HepG2 (cell line): ENCODE measurements around the gene TBKBP1. TPM values are rescaled to one million over a fixed set of nuclear protein-coding genes. Genes with fewer than 3 reads are reported as not detected.

Experiments used
- ATF7 ChIP-seq, 2 experiments: fragments of 450-650 bp in 1 of 2; sonication (generic) in 1 of 2; formaldehyde crosslinking in 1 of 2; IDR thresholded peaks; 2 replicates each; pipeline versions ENCODE4 v1.4.0 to v1.6.1; 2016 to 2020; ENCODE audit warnings: antibody characterized with exemption in 1 of 2, mild to moderate bottlenecking in 1 of 2, missing genetic modification reagents in 1 of 2
- BCL6 ChIP-seq: IDR thresholded peaks from 2 replicates; pipeline ENCODE4 v1.6.1; 2016; ENCODE audit warnings: missing genetic modification reagents, missing compliant biosample characterization
- CEBPB ChIP-seq: IDR thresholded peaks from 2 replicates; pipeline ENCODE4 v1.6.1; 2011; ENCODE audit warnings: low read depth, low read length, improper control_type of control experiment, borderline replicate concordance
- GATAD2A ChIP-seq: IDR thresholded peaks from 2 replicates; pipeline ENCODE4 v1.6.1; 2016
- RBM22 ChIP-seq: fragments of 200-400 bp; formaldehyde crosslinking; optimal IDR thresholded peaks from 2 replicates; pipeline ENCODE3; 2017; ENCODE audit warnings: mild to moderate bottlenecking, low read length, moderate library complexity
- TCF7 ChIP-seq: sonication (generic); IDR thresholded peaks from 2 replicates; pipeline ENCODE4 v1.6.1; 2016; ENCODE audit warnings: antibody characterized with exemption, low read depth
- TEAD3 ChIP-seq: optimal IDR thresholded peaks from 2 replicates; pipeline ENCODE3; 2016; ENCODE audit warnings: borderline replicate concordance
- THAP11 ChIP-seq: IDR thresholded peaks from 2 replicates; pipeline ENCODE4 v1.6.1; 2016; ENCODE audit warnings: missing biosample characterization, missing genetic modification reagents
- ZMYM2 ChIP-seq: sonication (generic); formaldehyde crosslinking; IDR thresholded peaks from 2 replicates; pipeline ENCODE4 v1.8.0; 2022; ENCODE audit warnings: mild to moderate bottlenecking, missing genetic modification reagents
- polyA plus RNA-seq, 8 experiments: library from polyadenylated mRNA; depleted of rRNA in 3 of 8; stranded (reverse) in 7 of 8; unstranded in 1 of 8; fragments of >200 nt; fragmentation: Illumina TruSeq in 4 of 8; extraction: Trizol in 4 of 8; gene quantifications; 2 replicates each; pipeline versions ENCODE4 v1.2.1 to v1.2.3, GENCODE V29; 2011 to 2016; ENCODE audit warnings: low read depth in 4 of 8, missing spikeins in 1 of 8, mixed read lengths in 1 of 8; ENCODE audit not compliant: insufficient read depth in 1 of 8
- total RNA-seq, 5 experiments: library from RNA; depleted of rRNA; stranded (reverse); fragments of >200 nt; fragmentation: Illumina TruSeq; extraction: Trizol; gene quantifications; 2 replicates each; pipeline ENCODE4 v1.2.3, GENCODE V29; 2016; ENCODE audit warnings: low read depth in 1 of 5
- TF ChIP-seq, protein P1 (sequence below): sonication (generic); formaldehyde crosslinking; IDR thresholded peaks from 2 replicates; pipeline ENCODE4 v1.4.0; 2020; ENCODE audit warnings: missing genetic modification reagents
- TF ChIP-seq, protein P2 (sequence below): sonication (generic); formaldehyde crosslinking; IDR thresholded peaks from 2 replicates; pipeline ENCODE4 v1.5.1; 2020; ENCODE audit warnings: missing genetic modification reagents, mild to moderate bottlenecking, borderline replicate concordance
- TF ChIP-seq, protein P3 (sequence below): sonication (generic); formaldehyde crosslinking; IDR thresholded peaks from 2 replicates; pipeline ENCODE4 v1.4.0; 2020; ENCODE audit warnings: missing genetic modification reagents
- TF ChIP-seq, protein P4 (sequence below): sonication (generic); formaldehyde crosslinking; IDR thresholded peaks from 2 replicates; pipeline ENCODE4 v1.5.0; 2020; ENCODE audit warnings: mild to moderate bottlenecking, missing genetic modification reagents, borderline replicate concordance
- TF ChIP-seq, protein P5 (sequence below): sonication (generic); formaldehyde crosslinking; IDR thresholded peaks from 2 replicates; pipeline ENCODE4 v1.4.0; 2020; ENCODE audit warnings: mild to moderate bottlenecking, missing genetic modification reagents
- TF ChIP-seq, protein P6 (sequence below): sonication (generic); formaldehyde crosslinking; IDR thresholded peaks from 2 replicates; pipeline ENCODE4 v1.5.1; 2020; ENCODE audit warnings: mild to moderate bottlenecking, missing genetic modification reagents, moderate library complexity
- TF ChIP-seq, protein P7 (sequence below): sonication (generic); IDR thresholded peaks from 2 replicates; pipeline ENCODE4 v1.6.1; 2016; ENCODE audit warnings: low read depth, borderline replicate concordance

Gene TBKBP1
- total and polyA plus RNA-seq, 2 of the 13 experiments (the other 11 are each of a cell fraction or from before 2014, with no cell fraction given): 2.6 to 7.0 TPM

DNA sequence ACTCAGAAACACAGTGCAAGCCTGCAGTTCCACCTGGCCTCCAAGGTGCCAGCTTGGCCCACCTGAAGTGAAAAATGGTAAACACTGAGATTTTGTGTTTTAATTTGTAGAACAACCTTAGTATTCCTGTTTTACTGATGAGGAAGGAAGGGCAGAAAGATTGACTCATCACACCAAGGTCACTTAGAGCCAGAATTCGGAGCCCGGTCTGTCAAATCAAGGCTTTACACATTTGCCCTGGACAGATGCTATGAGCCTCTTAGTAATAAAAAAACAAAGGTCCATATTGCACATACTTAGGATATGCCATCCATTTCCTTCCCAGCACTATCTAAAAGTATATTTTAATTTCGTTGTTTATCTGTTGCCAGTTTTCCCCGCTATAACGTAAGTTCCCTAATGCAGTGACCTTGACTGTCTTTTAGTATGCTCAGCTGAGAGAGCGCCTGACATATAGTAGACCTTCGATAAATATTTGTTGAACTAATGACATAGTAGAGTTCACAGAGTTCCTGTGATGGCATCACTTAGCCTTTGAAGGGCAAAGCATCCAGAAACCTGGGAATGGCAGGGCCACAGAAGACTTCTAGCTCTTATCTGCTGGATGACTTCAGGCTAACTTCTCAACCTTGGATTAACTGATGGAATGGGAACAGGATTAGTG, 7.2 kb upstream of the TBKBP1 start (continued):
- TF ChIP-seq, protein P1, sequence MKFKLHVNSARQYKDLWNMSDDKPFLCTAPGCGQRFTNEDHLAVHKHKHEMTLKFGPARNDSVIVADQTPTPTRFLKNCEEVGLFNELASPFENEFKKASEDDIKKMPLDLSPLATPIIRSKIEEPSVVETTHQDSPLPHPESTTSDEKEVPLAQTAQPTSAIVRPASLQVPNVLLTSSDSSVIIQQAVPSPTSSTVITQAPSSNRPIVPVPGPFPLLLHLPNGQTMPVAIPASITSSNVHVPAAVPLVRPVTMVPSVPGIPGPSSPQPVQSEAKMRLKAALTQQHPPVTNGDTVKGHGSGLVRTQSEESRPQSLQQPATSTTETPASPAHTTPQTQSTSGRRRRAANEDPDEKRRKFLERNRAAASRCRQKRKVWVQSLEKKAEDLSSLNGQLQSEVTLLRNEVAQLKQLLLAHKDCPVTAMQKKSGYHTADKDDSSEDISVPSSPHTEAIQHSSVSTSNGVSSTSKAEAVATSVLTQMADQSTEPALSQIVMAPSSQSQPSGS (CRISPR knock-in tag): peak; percentile 69
- TF ChIP-seq, protein P2, sequence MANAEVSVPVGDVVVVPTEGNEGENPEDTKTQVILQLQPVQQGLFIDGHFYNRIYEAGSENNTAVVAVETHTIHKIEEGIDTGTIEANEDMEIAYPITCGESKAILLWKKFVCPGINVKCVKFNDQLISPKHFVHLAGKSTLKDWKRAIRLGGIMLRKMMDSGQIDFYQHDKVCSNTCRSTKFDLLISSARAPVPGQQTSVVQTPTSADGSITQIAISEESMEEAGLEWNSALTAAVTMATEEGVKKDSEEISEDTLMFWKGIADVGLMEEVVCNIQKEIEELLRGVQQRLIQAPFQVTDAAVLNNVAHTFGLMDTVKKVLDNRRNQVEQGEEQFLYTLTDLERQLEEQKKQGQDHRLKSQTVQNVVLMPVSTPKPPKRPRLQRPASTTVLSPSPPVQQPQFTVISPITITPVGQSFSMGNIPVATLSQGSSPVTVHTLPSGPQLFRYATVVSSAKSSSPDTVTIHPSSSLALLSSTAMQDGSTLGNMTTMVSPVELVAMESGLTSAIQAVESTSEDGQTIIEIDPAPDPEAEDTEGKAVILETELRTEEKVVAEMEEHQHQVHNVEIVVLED: 0 out of 2 replicates have a peak, but pooled peaks have one; percentile 23
- TF ChIP-seq THAP11 (CRISPR knock-in tag) (0 out of 2 replicates have a peak, but pooled peaks have one; percentile 31), BCL6 (CRISPR knock-in tag) (peak; percentile 67), RBM22 (peak; percentile 55), CEBPB (peak; percentile 51; the same call in 1 of the 2 replicates), TCF7 (peak; percentile 61; the same call in 1 of the 2 replicates), ZMYM2 (CRISPR knock-in tag) (peak; percentile 55; the same call in 1 of the 2 replicates), ATF7 (IDR thresholded peaks at IDR 0.05) (peak; percentile 9; the same call in 1 of the 2 replicates), ATF7 (CRISPR knock-in tag; IDR thresholded peaks at IDR 0.05) (no peak), TEAD3 (CRISPR knock-in tag) (peak; percentile 23), GATAD2A (CRISPR knock-in tag) (peak; percentile 85)
- TF ChIP-seq, protein P3, sequence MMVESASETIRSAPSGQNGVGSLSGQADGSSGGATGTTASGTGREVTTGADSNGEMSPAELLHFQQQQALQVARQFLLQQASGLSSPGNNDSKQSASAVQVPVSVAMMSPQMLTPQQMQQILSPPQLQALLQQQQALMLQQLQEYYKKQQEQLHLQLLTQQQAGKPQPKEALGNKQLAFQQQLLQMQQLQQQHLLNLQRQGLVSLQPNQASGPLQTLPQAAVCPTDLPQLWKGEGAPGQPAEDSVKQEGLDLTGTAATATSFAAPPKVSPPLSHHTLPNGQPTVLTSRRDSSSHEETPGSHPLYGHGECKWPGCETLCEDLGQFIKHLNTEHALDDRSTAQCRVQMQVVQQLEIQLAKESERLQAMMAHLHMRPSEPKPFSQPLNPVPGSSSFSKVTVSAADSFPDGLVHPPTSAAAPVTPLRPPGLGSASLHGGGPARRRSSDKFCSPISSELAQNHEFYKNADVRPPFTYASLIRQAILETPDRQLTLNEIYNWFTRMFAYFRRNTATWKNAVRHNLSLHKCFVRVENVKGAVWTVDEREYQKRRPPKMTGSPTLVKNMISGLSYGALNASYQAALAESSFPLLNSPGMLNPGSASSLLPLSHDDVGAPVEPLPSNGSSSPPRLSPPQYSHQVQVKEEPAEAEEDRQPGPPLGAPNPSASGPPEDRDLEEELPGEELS (CRISPR knock-in tag): 0 out of 2 replicates have a peak, but pooled peaks have one; percentile 4
- TF ChIP-seq, protein P4, sequence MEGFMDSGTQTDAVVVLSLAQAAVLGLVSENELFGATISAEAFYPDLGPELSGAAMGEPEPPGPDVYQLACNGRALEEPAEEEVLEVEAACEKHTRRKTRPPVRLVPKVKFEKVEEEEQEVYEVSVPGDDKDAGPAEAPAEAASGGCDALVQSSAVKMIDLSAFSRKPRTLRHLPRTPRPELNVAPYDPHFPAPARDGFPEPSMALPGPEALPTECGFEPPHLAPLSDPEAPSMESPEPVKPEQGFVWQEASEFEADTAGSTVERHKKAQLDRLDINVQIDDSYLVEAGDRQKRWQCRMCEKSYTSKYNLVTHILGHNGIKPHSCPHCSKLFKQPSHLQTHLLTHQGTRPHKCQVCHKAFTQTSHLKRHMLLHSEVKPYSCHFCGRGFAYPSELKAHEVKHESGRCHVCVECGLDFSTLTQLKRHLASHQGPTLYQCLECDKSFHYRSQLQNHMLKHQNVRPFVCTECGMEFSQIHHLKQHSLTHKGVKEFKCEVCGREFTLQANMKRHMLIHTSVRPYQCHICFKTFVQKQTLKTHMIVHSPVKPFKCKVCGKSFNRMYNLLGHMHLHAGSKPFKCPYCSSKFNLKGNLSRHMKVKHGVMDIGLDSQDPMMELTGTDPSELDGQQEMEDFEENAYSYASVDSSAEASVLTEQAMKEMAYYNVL (CRISPR knock-in tag): 0 out of 2 replicates have a peak, but pooled peaks have one; percentile 40
- TF ChIP-seq, protein P5, sequence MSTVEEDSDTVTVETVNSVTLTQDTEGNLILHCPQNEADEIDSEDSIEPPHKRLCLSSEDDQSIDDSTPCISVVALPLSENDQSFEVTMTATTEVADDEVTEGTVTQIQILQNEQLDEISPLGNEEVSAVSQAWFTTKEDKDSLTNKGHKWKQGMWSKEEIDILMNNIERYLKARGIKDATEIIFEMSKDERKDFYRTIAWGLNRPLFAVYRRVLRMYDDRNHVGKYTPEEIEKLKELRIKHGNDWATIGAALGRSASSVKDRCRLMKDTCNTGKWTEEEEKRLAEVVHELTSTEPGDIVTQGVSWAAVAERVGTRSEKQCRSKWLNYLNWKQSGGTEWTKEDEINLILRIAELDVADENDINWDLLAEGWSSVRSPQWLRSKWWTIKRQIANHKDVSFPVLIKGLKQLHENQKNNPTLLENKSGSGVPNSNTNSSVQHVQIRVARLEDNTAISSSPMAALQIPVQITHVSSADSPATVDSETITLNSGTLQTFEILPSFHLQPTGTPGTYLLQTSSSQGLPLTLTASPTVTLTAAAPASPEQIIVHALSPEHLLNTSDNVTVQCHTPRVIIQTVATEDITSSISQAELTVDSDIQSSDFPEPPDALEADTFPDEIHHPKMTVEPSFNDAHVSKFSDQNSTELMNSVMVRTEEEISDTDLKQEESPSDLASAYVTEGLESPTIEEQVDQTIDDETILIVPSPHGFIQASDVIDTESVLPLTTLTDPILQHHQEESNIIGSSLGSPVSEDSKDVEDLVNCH: no peak
- TF ChIP-seq, protein P6, sequence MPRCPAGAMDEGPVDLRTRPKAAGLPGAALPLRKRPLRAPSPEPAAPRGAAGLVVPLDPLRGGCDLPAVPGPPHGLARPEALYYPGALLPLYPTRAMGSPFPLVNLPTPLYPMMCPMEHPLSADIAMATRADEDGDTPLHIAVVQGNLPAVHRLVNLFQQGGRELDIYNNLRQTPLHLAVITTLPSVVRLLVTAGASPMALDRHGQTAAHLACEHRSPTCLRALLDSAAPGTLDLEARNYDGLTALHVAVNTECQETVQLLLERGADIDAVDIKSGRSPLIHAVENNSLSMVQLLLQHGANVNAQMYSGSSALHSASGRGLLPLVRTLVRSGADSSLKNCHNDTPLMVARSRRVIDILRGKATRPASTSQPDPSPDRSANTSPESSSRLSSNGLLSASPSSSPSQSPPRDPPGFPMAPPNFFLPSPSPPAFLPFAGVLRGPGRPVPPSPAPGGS (CRISPR knock-in tag): no peak
- TF ChIP-seq, protein P7, sequence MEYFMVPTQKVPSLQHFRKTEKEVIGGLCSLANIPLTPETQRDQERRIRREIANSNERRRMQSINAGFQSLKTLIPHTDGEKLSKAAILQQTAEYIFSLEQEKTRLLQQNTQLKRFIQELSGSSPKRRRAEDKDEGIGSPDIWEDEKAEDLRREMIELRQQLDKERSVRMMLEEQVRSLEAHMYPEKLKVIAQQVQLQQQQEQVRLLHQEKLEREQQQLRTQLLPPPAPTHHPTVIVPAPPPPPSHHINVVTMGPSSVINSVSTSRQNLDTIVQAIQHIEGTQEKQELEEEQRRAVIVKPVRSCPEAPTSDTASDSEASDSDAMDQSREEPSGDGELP: peak; percentile 97
